ENCODE data around the gene KCNE5.
"Not testable (repeated sequence)": the region's sequence is repeated elsewhere in the genome, so short reads cannot be mapped to it uniquely, and the experiment has no call there.

Gene KCNE5

GRCh38 chrX:109624641-109625616, at the start of gene KCNE5:
TSS of gene KCNE5 (minus strand) at chrX:109625172. CDS start at chrX:109625020, 152 bp downstream.
- no peak for DNase-seq (ENCODE audit: low read depth in 2 of 2)

- no peak for DNase-seq (ENCODE audit: low read depth in 2 of 2)
Observed at GRCh38 chrX:109672239-109672638, 47.3 kb upstream of the KCNE5 start.

GRCh38 chrX:109671170-109671569, 46.2 kb upstream of the KCNE5 start:
- DNase-seq (ENCODE audit: low read depth in 2 of 2): not testable (repeated sequence)

GRCh38 chrX:109667986-109668385, 43.0 kb upstream of the KCNE5 start:
- DNase-seq (ENCODE audit: low read depth in 2 of 2): no peak

GRCh38 chrX:109660435-109661143, 35.6 kb upstream of the KCNE5 start:
- DNase-seq (ENCODE audit: low read depth in 2 of 2): no peak

- no peak for DNase-seq (ENCODE audit: low read depth in 2 of 2)
Observed at GRCh38 chrX:109658391-109658790, 33.4 kb upstream of the KCNE5 start.

- not testable (repeated sequence) for DNase-seq (ENCODE audit: low read depth in 2 of 2)
Observed at GRCh38 chrX:109657364-109657763, 32.4 kb upstream of the KCNE5 start.

GRCh38 chrX:109656774-109657173, 31.8 kb upstream of the KCNE5 start:
- DNase-seq (ENCODE audit: low read depth in 2 of 2): no peak

GRCh38 chrX:109655502-109656201, 30.7 kb upstream of the KCNE5 start:
- no peak for DNase-seq (ENCODE audit: low read depth in 2 of 2)

- DNase-seq (ENCODE audit: low read depth in 2 of 2): no peak
Observed at GRCh38 chrX:109654516-109655109, 29.6 kb upstream of the KCNE5 start.

- not testable (repeated sequence) for DNase-seq (ENCODE audit: low read depth in 2 of 2)
Observed at GRCh38 chrX:109644671-109645070, 19.7 kb upstream of the KCNE5 start.

GRCh38 chrX:109643687-109644086, 18.7 kb upstream of the KCNE5 start:
- DNase-seq (ENCODE audit: low read depth in 2 of 2): no peak

- DNase-seq (ENCODE audit: low read depth in 2 of 2): no peak
Observed at GRCh38 chrX:109638158-109638557, 13.2 kb upstream of the KCNE5 start.

GRCh38 chrX:109637477-109637876, 12.5 kb upstream of the KCNE5 start:
- not testable (repeated sequence) for DNase-seq (ENCODE audit: low read depth in 2 of 2)

GRCh38 chrX:109635146-109635545, 10.2 kb upstream of the KCNE5 start:
- no peak for DNase-seq (ENCODE audit: low read depth in 2 of 2)

- DNase-seq (ENCODE audit: low read depth in 2 of 2): no peak
Observed at GRCh38 chrX:109632906-109633504, 8.0 kb upstream of the KCNE5 start.

GRCh38 chrX:109629310-109629709, 4.3 kb upstream of the KCNE5 start:
- no peak for DNase-seq (ENCODE audit: low read depth in 2 of 2)

GRCh38 chrX:109626637-109627036, 1.7 kb upstream of the KCNE5 start:
- DNase-seq (ENCODE audit: low read depth in 2 of 2): no peak

- no peak for DNase-seq (ENCODE audit: low read depth in 2 of 2)
Observed at GRCh38 chrX:109623997-109624396, 975 bp downstream of the KCNE5 start.

- no peak for DNase-seq (ENCODE audit: low read depth in 2 of 2)
Observed at GRCh38 chrX:109622270-109622669, 2.7 kb downstream of the KCNE5 start.

GRCh38 chrX:109619771-109620170, 5.2 kb downstream of the KCNE5 start:
- DNase-seq (ENCODE audit: low read depth in 2 of 2): no peak
